KBM-7 (cell line): Measurements from ENCODE around the gene LTBP1.
A peak's percentile ranks its signal among the peaks of the same experiment; 100 is the strongest.

Source experiments
- DNase-seq: peaks from one replicate; pipeline ENCODE4 v3.0.0-alpha.2; 2015
- in situ Hi-C: fragments of 300-500 bp; cut with MboI; formaldehyde crosslinking; loops from 2 replicates; pipeline ENCODE4 v1.14.3; 2020; ENCODE audit warnings: low sequenced_read_pairs, low pct_unique_long_range_greater_than_20kb, mixed read lengths

Gene LTBP1

DNA sequence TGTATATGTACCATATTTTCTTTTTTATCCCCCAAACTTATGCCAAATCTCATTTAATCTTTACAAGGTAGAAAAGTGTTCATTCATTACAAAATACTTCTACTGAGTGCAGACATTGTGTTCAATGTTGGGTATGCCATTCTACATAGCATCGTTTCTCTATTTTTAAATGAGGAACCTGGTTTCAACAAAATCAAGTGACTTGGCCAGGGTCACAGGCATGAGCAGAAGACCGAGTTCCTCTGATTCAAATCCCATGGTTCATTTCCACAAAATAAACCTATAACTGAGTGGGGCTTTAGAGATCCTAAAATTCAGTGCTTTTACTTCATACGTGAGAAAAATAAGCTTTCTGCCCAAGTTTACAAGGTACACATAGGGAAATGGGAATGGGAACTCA, 448.3 kb downstream of the LTBP1 start:
- in situ Hi-C loops, result no loop called here
- DNase-seq, result no peak

DNA sequence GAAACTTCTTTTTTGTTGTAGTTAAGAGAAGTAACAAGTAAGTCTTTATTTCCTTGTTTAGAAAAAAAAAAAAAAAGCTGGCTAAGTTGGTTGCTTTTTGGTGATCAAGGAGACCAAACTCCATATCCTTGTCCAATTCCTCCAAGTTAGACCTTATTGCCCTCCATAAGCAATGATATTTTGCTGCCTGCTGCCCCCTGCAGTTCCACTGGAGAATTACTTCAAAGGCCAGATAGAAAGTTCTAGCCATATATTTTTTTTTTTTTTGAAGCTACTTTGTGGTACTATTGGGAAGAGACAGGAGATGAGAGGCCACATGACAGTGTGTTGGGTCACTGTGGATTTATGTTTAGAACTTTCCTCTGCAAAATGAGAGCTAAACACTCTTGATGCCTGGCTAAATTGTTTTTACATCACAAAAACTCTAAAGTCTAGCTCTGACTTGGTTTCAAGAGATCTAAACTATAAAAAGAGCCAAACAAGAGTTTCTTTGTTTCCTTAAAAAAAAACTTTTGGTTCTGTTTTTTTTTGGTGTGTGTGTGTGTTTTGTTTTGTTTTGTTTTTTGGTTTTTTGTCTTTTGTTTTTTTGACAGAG, 449.0 kb downstream of the LTBP1 start:
- peak; percentile 70 for DNase-seq
- in situ Hi-C loops, result no loop called here

DNA sequence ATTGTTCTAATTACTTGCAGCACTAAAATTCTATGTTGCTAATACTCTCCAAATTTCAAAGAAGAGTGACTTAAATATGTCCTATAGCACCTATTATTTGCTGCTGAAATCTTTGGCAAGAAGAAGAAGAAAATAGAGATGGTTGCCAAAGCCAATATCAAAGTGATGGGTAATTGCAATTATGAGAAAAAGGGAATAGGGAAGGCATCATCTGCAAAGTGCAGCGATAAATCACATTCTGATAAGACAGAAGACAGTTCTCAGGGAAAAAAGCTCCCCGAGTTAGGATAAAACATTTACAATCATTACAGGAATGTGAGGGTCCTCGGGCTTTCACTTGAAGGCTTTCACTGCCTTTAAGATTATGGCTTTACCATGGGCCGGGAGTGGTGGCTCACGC, 457.6 kb downstream of the LTBP1 start:
- in situ Hi-C loops, result no loop called here
- DNase-seq, result no peak

DNA sequence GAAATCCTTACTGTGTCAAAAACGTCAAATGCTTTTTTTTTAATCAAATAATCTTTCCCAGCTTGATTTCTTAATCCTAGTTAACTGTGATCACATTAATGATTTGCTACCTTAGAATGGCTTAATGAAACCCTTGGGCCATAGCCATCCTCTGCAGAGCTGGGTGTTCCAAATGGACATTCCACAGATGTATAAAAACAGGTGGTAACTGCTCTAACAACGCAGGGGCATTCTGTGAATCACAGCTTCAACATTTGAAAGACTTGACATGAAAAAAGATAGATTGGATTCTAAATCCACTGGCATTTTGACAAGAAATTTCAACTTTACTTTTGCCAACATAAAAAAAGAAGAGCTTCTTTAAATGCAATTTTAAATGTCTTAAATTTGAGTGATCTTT, 459.9 kb downstream of the LTBP1 start:
- no peak for DNase-seq
- in situ Hi-C loops, result no loop called here

DNA sequence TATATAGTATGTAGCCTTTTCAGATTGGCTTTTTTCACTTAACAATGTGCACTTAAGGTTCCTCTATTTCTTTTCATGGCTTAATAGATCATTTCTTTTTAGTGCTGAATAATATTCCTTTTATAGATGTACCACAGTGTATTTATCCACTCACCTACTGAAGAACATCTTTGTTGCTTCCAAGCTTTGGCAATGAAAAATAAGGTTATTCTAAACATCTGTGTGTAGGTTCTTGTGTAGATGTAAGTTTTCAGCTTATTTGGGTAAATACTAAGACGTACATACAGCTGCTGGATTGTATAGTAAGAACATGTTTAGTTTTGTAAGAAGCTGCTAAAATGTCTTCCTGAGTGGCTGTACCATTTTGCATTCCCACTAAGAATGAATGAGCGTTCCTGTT, 461.4 kb downstream of the LTBP1 start:
- no peak for DNase-seq
- in situ Hi-C loops, result no loop called here

DNA sequence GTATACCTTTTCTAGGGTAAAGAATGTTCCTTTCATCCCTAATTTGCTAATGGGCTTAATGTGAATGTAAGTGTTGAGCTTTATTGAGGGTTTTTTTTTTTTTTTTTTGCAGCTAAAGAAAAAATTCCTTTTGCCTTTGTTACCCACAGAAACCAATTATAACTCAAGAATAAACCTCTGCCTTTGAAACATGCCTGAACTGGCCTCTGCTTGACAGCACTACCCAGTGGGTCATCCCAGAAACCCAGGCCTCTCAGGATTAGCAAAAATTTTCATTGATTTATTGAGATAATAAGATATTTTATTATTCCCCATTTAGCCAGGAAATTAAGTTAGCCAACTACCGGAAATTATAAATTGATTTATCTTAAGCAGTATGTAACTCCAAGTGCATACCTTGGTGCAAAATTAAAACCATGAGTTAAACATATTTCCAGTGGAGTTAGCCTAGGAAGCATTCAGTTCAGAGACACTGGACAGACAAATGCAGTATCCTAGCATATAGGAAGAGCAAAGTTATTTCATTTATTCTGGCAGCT, 462.7 kb downstream of the LTBP1 start:
- in situ Hi-C loops, result no loop called here
- no peak for DNase-seq

DNA sequence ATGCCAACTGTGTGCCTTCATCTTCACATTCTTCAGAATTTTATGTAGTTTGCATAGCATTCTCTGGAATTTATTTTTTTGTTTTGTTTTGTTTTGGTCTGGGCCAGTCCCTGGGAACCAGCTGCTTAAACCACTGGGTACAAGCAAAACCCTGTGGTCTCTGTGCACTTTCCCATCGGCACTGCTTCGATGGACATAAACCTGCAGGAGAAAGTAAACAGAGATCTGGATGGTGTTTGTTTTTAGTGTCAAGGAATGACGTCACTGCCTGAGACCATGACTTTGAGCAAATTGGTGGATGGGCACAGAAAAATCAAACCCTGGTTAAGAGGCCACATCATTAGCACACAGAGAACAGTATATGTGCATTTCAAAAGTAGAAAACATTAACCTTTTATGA, 465.0 kb downstream of the LTBP1 start:
- DNase-seq, result no peak
- in situ Hi-C loops, result no loop called here

DNA sequence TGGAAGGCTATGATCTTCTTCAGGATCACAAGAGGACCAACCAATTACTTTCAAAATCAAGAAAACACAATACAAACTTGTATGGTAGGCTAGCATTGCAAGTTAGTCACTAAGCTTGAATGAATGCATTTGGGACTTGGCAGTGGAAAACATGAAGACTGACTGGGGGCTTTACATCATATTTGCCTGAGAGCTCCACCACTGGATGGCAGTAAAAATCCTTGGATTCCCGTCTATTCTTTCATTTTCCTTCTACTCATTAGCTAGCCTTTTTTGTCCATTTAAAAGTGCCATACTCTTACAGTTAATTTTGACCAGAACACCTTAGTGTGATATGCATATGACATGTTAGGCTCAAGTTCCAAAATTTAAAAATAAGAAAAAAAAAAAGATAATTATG, 466.2 kb downstream of the LTBP1 start:
- peak; percentile 53 for DNase-seq
- in situ Hi-C loops, result no loop called here

DNA sequence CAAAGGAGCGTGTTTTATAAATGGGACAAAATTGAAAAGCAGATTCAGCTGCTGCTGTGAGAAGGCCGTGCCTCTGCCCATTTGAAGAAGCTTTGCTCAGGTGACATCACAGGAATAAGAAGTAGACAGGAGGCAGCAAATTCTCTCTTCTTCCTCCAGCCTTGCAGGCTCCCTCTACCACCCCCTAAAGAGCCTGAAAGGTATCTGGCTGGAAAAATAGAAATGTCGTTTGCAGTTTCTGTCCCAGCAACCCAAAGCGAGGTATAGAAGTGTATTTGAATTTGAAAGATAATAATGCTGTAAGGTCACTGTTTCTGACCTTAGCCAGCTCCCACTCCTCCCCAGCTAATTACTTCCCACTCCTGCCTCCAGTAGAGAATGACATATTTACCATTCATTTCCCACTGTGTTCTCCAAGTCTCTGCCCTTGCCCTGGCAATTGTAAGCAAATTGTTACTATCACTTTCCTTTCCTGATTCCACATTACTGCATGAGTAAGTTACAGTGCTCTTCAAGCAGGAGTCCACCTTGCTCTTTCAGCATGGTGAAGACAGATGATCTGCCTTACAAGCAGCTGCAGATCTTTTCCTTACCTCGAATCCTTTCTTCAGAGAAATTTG, 472.9 kb downstream of the LTBP1 start:
- in situ Hi-C loops, result no loop called here

DNA sequence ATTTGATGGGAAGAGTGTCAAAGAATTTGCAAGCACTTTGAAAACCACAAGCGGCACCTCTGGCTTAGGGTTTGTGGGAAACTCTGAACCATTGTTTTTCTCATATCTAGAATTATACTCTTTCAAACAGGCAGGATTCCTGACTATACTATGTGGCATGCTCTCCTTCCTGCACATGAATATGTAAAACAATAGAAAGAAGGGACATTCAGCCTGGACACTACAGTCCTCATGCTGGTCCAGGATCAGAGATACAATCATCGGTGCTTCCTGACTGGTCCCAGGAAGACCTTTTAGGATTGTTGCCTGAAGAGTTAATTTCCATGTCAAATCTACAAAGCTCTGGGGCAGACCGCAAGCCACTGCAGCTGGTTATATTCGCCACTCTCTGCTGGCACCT, 474.0 kb downstream of the LTBP1 start:
- no peak for DNase-seq
- in situ Hi-C loops, result no loop called here

More for the DNA sequence above, 472.9 kb downstream of the LTBP1 start:
- DNase-seq, result no peak

DNA sequence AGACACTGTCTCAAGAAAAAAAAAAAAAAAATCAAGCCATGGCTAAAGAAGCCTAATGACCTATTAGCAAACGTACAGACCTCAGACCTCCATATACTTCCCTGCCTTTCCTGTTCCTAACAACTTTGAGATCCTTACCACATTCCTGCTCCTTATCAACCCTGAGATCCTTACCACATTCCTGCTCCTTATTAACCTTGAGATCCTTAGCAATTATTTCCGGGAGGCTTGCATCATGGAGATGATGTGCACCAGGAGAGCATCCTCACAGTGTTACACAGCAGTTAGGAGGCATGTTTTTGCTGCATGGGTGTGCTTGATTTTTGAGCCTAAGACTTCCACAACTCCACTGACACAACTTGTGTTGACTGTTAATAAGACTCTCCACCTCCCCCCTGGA, 475.1 kb downstream of the LTBP1 start:
- DNase-seq, result no peak
- in situ Hi-C loops, result no loop called here

DNA sequence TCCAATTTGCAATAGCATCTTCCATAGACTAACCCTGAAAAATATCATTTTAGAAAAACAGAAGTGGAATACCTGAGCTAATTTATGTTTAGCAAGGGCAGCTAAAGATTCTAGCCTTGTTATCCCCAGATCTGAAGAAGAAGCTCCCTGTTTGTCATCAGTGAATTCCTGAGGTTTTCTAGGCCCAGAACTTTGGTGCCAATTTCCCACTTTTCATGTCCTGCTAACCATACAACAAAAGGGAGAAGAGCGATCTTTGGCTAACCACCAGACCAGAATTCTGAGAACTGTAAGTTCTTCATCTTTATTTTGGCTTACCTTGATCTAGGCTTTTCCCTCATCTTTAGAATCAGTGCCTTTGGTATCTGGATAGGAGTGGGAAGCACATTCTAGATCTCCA, 478.4 kb downstream of the LTBP1 start:
- in situ Hi-C loops, result no loop called here
- DNase-seq, result no peak

DNA sequence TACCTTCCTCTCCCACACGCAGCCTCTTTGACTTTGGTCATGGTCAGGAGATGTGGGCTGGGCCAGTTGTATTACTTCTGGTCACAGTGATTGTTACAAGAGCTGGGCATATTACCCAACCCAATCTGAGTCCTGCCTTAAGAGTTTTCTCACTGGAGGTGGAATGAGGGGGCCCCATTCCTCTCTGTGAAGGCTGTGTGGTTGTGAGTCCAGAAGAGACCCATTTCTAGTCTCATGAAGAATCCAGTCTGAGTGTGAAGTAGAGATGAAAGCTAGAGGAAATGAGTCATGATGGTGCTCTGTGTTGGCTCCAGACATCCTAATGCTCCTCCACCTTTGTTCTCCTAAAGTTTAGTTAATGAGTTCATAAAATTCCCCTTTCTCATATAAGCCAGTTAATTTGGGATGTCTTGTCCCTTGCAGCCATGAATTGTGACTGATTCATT, 478.9 kb downstream of the LTBP1 start:
- no peak for DNase-seq
- in situ Hi-C loops, result no loop called here

DNA sequence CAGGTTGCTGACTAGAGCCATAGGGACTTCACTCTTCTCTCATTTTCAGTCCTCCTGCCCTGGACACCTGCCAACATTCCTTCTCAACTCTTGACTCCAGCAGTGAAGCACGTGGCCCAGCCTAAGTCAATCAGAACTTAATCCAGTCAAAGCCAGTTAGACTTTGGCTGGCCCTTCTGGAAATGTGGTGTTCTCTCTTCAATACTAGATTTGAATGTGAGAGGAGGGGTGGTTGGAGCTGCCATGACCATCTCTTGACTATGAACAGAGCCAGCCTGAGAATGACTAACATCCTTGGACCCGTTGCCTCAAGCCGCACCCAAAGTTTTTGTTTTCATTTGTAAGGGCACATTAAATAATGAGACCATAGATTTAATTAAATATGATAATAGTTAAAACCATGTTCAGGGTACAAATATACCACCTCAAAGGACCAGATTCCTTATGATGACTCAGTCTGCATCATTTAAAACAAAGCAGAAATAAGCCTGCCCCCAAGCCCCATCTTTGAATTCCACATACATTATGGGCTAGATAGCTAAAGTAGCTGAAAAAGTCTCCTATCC, 480.0 kb downstream of the LTBP1 start:
- in situ Hi-C loops, result no loop called here
- no peak for DNase-seq

DNA sequence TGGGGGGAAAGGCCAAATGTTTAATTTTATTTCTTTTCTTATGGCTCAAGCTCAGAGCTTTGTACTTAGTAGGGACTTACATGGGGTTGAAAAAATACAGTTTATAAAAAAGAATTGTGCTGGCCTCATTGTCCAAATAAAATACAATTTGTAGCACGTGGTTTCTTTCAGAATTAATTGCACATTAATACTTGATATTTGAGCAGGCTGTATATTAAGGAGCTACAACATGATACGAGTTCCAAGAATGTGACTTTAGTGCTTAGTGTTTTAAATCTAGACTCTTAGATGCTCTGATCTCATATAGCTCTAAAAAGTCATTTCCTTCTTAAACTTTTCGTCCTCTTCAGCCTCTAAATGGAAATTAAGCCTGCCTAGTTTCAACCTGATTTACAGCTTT, 483.3 kb downstream of the LTBP1 start:
- in situ Hi-C loops, result no loop called here
- DNase-seq, result no peak

DNA sequence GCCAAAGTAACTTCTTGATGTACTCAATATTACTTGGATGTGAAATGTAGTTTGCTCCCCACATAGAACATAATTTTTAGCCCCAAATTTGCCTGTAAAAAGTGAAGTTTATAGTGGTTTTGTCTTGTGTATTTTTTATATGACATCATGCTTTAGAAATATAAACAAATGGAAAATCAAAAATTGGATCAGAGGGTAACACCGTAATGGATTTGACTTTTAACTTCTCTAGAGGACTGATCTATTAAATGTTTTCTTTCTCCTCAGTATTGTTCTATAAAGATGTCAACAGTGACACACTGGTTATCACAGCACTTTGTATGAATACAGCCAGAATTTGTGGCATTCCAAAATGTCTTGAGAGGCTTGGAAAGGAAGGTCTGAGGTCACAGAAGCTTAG, 484.1 kb downstream of the LTBP1 start:
- in situ Hi-C loops, result no loop called here
- DNase-seq, result no peak

DNA sequence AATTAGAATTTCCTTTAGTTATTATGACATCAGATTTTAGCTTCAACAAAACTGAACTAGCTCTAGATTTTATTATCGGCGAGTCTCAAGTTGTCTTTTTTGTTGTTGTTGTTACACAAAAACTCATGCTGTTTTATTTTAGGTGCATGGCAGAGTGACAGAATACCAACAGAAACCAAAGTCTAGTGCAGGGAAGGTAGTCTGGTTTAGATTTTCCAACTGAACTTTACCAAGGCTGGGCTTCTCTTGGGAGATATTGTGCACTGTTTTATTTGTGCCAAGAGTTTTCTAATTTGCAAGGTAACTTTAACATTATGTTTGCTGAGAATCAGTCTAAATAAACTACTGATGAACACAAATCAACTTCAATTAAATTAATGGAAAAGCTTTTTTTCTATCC, 486.1 kb downstream of the LTBP1 start:
- in situ Hi-C loops, result no loop called here
- DNase-seq, result no peak

DNA sequence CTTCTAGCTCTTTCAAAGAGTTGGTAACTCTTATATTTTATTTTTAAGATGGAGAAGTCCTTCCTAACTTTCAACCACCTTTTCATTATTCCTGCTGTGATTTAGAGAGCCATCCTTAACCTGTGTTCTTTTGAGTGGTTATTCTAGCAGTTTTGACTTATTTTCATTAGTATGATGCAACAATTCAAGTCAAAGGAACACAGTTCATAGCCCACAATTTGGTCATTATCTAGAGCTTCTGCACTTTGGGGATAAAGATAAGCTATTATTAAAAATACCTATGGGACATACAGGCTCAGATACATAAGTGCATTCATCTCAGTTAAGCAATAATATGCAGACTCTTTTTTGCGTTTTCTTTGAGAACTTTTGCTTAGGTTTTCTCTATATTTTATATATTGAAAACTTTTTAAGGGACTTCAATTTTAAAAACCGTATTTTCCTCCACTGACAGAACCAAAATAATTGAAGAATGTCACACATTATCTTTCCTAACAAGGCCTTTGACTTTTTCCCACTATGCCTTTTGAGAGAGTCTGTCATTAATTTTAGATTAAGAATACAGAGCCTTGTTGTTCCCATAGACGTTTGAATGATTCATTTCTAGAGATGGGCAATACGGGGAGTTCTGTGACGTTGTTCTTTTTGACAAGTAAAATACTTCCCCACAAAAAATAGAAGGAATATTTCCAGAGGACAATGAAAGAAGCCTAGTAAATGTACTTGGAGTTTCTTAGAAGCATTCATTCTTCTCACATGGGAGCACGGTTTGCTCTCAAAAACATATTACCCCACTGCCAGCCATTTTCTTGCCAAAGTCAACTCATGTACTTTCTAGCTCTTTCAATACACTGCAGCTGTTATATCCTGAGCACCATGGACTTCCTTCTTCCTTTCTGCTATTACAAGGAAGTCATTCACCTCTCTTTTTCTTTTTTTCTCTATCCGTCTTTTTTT, 486.8 kb downstream of the LTBP1 start:
- in situ Hi-C loops, result no loop called here
- no peak for DNase-seq

DNA sequence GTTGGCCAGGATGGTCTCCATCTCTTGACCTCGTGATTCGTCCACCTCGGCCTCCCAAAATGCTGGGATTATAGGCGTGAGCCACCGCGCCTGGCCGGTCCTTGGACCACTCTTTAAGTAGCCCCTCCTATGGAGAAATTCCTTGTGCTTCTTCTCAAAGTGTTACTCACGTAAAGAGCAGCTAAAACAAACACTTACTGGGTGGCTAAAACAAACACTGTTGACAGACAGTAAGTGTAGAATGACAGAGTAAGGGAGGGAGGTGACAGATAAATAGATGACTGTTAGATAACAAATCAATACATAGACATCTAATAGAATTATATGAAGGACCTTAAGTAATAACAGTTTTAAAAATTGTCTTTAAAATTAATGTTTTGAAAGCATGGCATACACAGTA, 488.8 kb downstream of the LTBP1 start:
- in situ Hi-C loops, result no loop called here
- DNase-seq, result no peak

DNA sequence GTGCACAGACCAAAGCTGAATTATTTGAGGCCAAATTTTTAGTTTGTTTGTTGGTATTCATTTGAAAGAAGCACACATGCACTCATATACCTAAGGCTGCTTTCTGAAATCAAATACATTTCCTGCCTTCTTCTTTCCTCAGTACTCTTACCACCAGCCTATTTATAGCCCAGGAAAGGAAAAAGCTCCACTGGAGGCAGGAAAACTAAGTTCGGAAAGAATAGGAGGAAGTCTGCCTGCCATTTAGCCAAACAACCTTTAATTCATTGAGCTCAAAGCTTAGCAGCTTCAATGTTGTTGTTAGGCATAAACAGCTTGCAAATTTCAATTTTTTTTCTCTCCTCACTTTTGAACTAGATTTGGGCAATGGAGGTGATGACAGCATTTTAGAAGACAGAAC, 489.3 kb downstream of the LTBP1 start:
- no peak for DNase-seq
- in situ Hi-C loops, result no loop called here
